Cardiac fibroblast (primary cell): ENCODE data around the gene HPSE2.
"Not testable (repeated sequence)": the region's sequence is repeated elsewhere in the genome, so short reads cannot be mapped to it uniquely, and the experiment has no call there.

ENCODE experiments used
- DNase-seq, 2 donors: peaks; one replicate each; pipeline versions ENCODE4 v3.0.0 to v3.0.0-alpha.2; 2010; ENCODE audit warnings: low read depth in 2 of 2
- H3K4me3 ChIP-seq, 2 donors: replicated peaks in 1 of 2; 1 replicate in 1 of 2; 2 replicates in 1 of 2; pipeline ENCODE4 v1.5.1; 2011; ENCODE audit warnings: low read depth in 2 of 2, low read length in 2 of 2, mild to moderate bottlenecking in 2 of 2, moderate library complexity in 1 of 2
- CTCF ChIP-seq: IDR thresholded peaks from one replicate; pipeline ENCODE4 v1.5.1; 2011; ENCODE audit warnings: low read depth, mild to moderate bottlenecking, low read length, inconsistent platforms

HPSE2 gene

GRCh38 chr10:99143651-99144050 lies 92.0 kb downstream of the HPSE2 start:
- no peak for TF ChIP-seq CTCF

GRCh38 chr10:99143011-99143410 lies 92.6 kb downstream of the HPSE2 start:
- no peak for TF ChIP-seq CTCF

More at GRCh38 chr10:99143651-99144050, 92.0 kb downstream of the HPSE2 start:
- no peak overlapping the region for H3K4me3 ChIP-seq
- DNase-seq, result no peak

GRCh38 chr10:99132897-99133296 lies 102.8 kb downstream of the HPSE2 start:
- not testable (repeated sequence) for H3K4me3 ChIP-seq, DNase-seq

More at GRCh38 chr10:99143011-99143410, 92.6 kb downstream of the HPSE2 start:
- DNase-seq, result no peak
- no peak overlapping the region for H3K4me3 ChIP-seq

- H3K4me3 ChIP-seq, result no peak overlapping the region
- no peak for DNase-seq
- no peak for TF ChIP-seq CTCF
These were observed 109.8 kb downstream of the HPSE2 start for GRCh38 chr10:99125879-99126278.

GRCh38 chr10:99124376-99124775 lies 111.3 kb downstream of the HPSE2 start:
- no peak for TF ChIP-seq CTCF
- no peak overlapping the region for H3K4me3 ChIP-seq
- no peak for DNase-seq

- no peak overlapping the region for H3K4me3 ChIP-seq
- DNase-seq, result no peak
- no peak for TF ChIP-seq CTCF
These were observed 111.8 kb downstream of the HPSE2 start for GRCh38 chr10:99123851-99124250.

GRCh38 chr10:99123336-99123735 lies 112.3 kb downstream of the HPSE2 start:
- no peak for TF ChIP-seq CTCF
- DNase-seq, result no peak
- no peak overlapping the region for H3K4me3 ChIP-seq
